HG03135 (cell line): ENCODE results near the gene NECTIN4.

Source experiments
- ATAC-seq: cut with Tn5 transposase; IDR thresholded peaks from one replicate; pipeline ENCODE4 v1.9.1; 2021; ENCODE audit warnings: mild to moderate bottlenecking, moderate library complexity; ENCODE audit not compliant: unreplicated experiment

Gene NECTIN4

DNA sequence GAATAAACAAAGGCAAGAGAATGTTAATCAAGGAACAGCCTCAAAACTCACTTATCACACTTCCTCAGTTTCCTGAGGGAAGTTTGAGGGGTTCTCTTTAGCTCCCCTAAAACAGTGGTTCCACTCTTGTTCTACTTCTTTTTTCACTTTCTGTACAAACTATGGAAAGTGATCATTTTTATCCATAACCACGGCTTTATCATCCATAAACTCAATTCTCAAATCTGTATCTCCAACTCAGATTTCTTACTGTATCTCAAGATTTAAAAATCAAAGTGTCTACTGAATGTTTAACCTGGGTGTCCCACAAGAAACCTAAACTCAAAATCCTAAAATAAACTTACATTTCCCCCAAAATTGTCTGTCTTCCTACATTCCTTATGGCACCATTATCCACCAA lies 24.6 kb upstream of the NECTIN4 start:
- ATAC-seq, result no peak

DNA sequence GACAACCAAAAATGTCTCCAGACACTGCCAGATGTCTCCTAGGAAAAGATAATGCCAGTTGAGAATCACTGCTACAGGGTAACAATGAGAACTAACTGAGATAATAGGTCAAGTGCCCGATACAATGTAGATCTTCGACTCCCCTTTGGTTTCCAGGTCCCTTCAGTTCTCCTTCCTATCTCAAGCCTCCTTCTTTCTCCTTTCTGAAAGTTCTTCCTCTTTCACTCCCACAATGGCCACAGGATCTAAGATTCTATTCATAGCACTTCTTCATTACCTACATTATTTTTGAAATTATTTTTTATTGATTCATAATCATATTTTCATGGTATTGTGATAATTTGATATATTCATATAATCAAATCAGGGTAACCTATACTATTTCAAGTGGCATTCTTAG lies 22.2 kb upstream of the NECTIN4 start:
- ATAC-seq, result no peak

GRCh38 chr1:161111117-161111516 lies 21.8 kb upstream of the NECTIN4 start:
- no peak for ATAC-seq

- ATAC-seq, result no peak
Measured at GRCh38 chr1:161106431-161106830, 17.1 kb upstream of the NECTIN4 start.

GRCh38 chr1:161100556-161100955 lies 11.2 kb upstream of the NECTIN4 start:
- no peak for ATAC-seq

- ATAC-seq, result no peak
Measured at GRCh38 chr1:161099090-161099802, 9.9 kb upstream of the NECTIN4 start.

- ATAC-seq, result peak; percentile 63
Measured at GRCh38 chr1:161098210-161099068, 9.1 kb upstream of the NECTIN4 start, which contains the start of gene KLHDC9. KLHDC9 (plus strand) TSS chr1:161098361; CDS start chr1:161098536, 175 bp downstream.

DNA sequence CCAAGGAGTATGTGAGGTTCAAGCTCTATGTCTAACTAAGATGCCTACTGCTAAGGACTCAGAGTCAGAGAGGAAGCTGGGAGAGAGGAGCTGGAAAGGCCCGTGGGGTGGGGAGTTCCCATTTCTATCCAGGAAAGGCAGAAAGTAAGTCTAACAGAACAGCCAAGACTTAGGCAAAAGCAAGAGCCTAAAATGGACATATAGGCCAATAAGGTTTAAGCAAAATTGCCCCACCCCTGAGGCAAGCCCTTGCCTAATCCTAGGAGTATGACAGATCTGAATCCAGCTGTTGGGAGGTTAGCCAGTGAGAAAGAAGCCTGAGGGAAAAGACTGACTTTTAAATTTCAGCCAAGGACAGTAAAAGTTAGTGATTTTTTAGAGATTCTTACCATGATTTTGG lies 7.2 kb upstream of the NECTIN4 start:
- ATAC-seq, result no peak

GRCh38 chr1:161096015-161096414 lies 6.7 kb upstream of the NECTIN4 start:
- peak; percentile 44 for ATAC-seq

DNA sequence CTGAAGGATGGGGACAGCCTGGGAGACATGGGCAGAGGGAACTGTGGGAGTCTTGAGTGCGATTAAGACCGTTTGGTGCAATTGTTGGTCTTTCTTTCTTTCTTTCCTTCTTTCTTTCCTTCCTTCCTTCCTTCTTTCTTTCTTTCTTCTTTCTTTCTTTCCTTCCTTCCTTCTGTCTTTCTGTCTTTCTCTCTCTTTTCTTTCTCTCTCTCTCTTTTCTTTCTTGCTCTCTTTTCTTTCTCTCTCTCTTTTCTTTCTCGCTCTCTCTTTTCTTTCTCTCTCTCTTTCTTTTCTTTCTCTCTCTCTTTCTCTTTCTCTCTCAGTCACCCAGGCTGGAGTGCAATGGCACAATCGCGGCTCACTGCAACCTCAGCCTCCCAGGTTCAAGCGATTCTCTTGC lies 5.9 kb upstream of the NECTIN4 start:
- ATAC-seq, result no peak

DNA sequence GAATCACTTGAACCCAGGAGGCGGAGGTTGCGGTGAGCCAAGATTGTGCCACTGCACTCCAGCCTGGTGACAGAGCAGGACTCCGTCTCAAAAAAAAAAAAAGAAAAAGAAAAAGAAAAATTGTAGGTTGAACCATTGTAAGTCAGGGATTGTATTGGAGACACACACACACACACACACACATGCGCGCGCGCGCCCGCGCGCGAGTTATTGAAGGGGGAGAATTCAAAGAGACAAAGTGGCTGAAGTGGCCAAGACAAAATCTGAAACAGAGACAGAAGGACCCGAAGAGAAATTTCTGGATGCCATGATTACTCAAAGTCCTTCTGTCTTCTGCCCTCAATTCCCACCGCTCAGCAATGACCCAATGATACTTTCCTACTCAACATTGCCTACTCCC lies 5.1 kb upstream of the NECTIN4 start:
- ATAC-seq, result no peak

GRCh38 chr1:161092621-161093028 lies 3.3 kb upstream of the NECTIN4 start:
- no peak for ATAC-seq

DNA sequence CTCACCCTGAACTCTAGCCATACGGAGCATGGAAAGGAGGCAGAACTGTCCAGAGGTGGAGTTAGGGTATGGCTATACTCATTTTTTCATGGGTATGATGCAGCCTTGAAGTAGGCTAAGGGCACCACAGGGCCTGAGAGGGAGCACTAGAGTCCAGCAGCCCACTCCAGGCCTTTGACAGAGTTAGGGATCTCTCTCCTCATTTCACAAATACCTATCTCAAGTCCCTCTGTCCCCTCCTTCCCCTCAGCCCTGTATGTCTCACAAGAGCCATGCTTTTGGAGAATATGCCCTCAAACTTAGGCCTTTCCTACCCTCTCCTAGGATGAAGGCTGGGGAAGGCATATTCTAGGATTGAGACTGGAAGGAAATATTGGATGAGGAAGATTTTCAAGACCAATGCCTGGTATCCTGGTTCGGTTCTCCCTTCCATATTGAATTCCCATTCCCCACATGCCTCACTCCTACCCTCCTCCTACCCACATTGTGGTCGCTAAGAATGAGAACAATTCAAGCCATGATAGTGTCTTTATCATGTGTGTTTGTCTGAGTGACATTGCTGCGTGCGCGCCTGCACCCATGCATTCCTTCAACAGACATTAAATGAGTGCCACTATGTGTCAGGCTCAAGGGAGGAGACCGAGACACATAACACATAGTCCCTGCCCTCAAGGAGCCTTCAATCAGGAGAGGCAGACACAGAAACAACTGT lies 2.6 kb upstream of the NECTIN4 start:
- ATAC-seq, result no peak

GRCh38 chr1:161091093-161091492 lies 1.7 kb upstream of the NECTIN4 start:
- ATAC-seq, result no peak

- no peak for ATAC-seq
Measured at GRCh38 chr1:161090617-161091016, 1.3 kb upstream of the NECTIN4 start.

- ATAC-seq, result no peak
Measured at GRCh38 chr1:161089938-161090337, 580 bp upstream of the NECTIN4 start.

DNA sequence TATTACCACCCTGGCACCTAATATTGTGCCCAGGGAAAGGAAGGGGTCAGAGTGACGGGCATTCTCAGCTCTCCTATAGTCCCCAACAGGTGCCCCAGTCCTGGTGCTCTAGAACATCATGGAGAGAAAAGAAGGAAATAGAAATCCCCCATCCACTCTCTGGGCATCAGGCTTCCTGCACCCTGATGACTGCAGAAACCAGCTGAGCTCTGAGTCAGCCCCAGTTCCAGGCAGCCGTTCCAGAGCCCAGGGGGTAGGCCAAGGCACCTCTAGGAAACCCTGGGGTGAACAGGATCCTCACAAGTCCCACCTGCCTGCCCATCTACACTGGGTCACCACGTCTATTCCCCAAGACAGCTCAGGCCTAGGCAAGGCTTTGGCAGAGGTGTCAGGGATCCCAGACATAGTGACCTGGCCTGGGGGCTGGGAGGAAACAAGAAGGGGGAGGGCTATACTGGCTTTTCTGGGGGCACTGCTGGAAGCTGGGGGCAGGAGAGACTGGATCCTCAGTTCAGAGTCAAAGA lies 709 bp downstream of the NECTIN4 start:
- ATAC-seq, result no peak

DNA sequence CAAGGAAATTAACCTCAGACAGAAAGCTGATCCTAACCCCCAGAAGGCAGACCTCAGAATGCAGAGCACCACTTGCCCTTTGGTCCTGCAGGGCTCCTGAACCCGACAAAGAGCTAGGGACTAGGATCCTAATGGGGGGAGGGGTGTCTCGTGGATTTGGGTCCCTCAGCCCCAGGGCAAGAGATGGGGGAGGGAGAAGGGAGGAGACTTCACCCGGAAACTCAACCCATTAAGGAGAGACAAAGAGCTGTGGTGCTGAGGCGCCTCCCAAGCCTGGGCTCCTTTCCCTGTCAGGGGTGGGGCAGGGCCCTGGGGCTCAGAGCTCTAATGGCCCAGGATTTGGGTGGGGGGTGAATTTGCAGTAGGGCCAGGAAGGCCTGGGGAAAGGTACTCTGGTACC lies 2.9 kb downstream of the NECTIN4 start:
- no peak for ATAC-seq

GRCh38 chr1:161085165-161085564 lies 4.2 kb downstream of the NECTIN4 start:
- ATAC-seq, result no peak

GRCh38 chr1:161084597-161084988 lies 4.8 kb downstream of the NECTIN4 start:
- no peak for ATAC-seq
